Fibroblast of lung (primary cell): ENCODE measurements around the gene GRM8. TPM values are rescaled to one million over a fixed set of nuclear protein-coding genes. Genes with fewer than 3 reads are reported as not detected.

Experiments
- DNase-seq, 2 donors: peaks; one replicate each; pipeline versions ENCODE4 v3.0.0 to v3.0.0-alpha.2; 2010; ENCODE audit warnings: low read depth in 2 of 2
- H2AFZ ChIP-seq: 2 replicates; pipeline ENCODE4 v1.5.1; 2012; ENCODE audit warnings: low read length, control low read depth, inconsistent platforms
- H3K27ac ChIP-seq: 2 replicates; pipeline ENCODE4 v1.5.1; 2011; ENCODE audit warnings: low read length, control low read depth; ENCODE audit not compliant: insufficient read depth
- H3K27me3 ChIP-seq: 2 replicates; pipeline ENCODE4 v1.5.1; 2011; ENCODE audit warnings: mild to moderate bottlenecking, low read length; ENCODE audit not compliant: control insufficient read depth, insufficient read depth
- H3K36me3 ChIP-seq: 2 replicates; pipeline ENCODE4 v1.5.1; 2011; ENCODE audit warnings: low read length; ENCODE audit not compliant: control insufficient read depth, insufficient read depth
- H3K4me1 ChIP-seq: 2 replicates; pipeline ENCODE4 v1.5.1; 2011; ENCODE audit warnings: low read length; ENCODE audit not compliant: control insufficient read depth, insufficient read depth; ENCODE audit errors: extremely low read depth
- H3K4me2 ChIP-seq: 2 replicates; pipeline ENCODE4 v1.5.1; 2011; ENCODE audit warnings: low read length, control low read depth; ENCODE audit not compliant: insufficient read depth; ENCODE audit errors: extremely low read depth
- H3K4me3 ChIP-seq, 4 experiments: fragments of 200-600 bp in 1 of 4; sonication (generic) in 1 of 4; replicated peaks in 1 of 4; 2 replicates each; pipeline ENCODE4 v1.5.1; 2011 to 2016; ENCODE audit warnings: low read length in 4 of 4, low read depth in 3 of 4, mild to moderate bottlenecking in 3 of 4, control low read depth in 2 of 4, inconsistent platforms in 1 of 4, mixed read lengths in 1 of 4; ENCODE audit not compliant: insufficient read depth in 1 of 4; ENCODE audit errors: control extremely low read depth in 1 of 4
- H3K79me2 ChIP-seq: 2 replicates; pipeline ENCODE4 v1.5.1; 2012; ENCODE audit warnings: mild to moderate bottlenecking, low read length, inconsistent platforms; ENCODE audit not compliant: control insufficient read depth, insufficient read depth
- H3K9ac ChIP-seq: 2 replicates; pipeline ENCODE4 v1.5.1; 2011; ENCODE audit warnings: mild to moderate bottlenecking, low read length, control low read depth; ENCODE audit not compliant: insufficient read depth
- H3K9me3 ChIP-seq: 2 replicates; pipeline ENCODE4 v1.5.1; 2012; ENCODE audit warnings: low read depth, low read length; ENCODE audit not compliant: control insufficient read depth, insufficient read depth
- H4K20me1 ChIP-seq: 2 replicates; pipeline ENCODE4 v1.5.1; 2011; ENCODE audit warnings: low read length; ENCODE audit not compliant: control insufficient read depth, insufficient read depth; ENCODE audit errors: extremely low read depth
- EZH2 ChIP-seq: IDR thresholded peaks from 2 replicates; pipeline ENCODE4 v1.5.1; 2012; ENCODE audit warnings: low read length, control low read depth, mild to moderate bottlenecking; ENCODE audit errors: missing control alignments
- polyA plus RNA-seq, 2 donors: library from polyadenylated mRNA; depleted of rRNA in 1 of 2; stranded (reverse) in 1 of 2; unstranded in 1 of 2; fragments of >200 nt; gene quantifications; 2 replicates each; pipeline ENCODE4 v1.2.1, GENCODE V29; 2011 to 2012; ENCODE audit warnings: missing spikeins in 1 of 2
- total RNA-seq: library from RNA; depleted of rRNA; stranded (reverse); fragments of >200 nt; gene quantifications from 2 replicates; pipeline ENCODE4 v1.2.1, GENCODE V29; 2014
- TF ChIP-seq, protein P1 (sequence below), 2 donors: IDR thresholded peaks in 1 of 2; conservative IDR thresholded peaks in 1 of 2; 1 replicate in 1 of 2; 2 replicates in 1 of 2; pipeline ENCODE4 v1.5.1; 2011 to 2012; ENCODE audit warnings: low read length in 2 of 2, control low read depth in 1 of 2, inconsistent platforms in 1 of 2, low read depth in 1 of 2, mild to moderate bottlenecking in 1 of 2

The GRM8 gene
- total and polyA plus RNA-seq, 2 donors (not counting 1 experiment from before 2014, with no cell fraction given), result not detected

DNA sequence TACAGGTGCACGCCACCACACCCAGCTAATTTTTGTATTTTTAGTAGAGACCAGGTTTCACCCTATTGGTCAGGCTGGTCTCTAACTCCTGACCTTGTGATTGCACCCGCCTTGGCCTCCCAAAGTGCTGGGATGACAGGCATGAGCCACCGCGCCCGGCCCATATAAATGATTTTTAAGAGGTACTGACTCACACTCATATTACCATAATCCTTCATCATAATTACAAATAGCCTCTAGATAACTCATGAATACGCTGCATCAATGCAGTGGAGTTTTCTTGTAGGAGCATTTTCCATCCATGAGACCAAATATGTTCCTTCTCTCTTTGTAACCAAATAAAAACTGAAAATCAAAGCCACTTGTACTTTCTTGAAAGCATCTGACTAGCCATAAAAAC is 193.3 kb downstream of the GRM8 start:
- H3K4me2 ChIP-seq, result no peak overlapping the region
- no peak overlapping the region for H3K9ac ChIP-seq
- H3K4me3 ChIP-seq, result no peak overlapping the region
- H3K27ac ChIP-seq, result no peak overlapping the region
- no peaks in the 10 kb centered on the region for H3K9me3 ChIP-seq
- no peak for TF ChIP-seq EZH2
- TF ChIP-seq, protein P1, sequence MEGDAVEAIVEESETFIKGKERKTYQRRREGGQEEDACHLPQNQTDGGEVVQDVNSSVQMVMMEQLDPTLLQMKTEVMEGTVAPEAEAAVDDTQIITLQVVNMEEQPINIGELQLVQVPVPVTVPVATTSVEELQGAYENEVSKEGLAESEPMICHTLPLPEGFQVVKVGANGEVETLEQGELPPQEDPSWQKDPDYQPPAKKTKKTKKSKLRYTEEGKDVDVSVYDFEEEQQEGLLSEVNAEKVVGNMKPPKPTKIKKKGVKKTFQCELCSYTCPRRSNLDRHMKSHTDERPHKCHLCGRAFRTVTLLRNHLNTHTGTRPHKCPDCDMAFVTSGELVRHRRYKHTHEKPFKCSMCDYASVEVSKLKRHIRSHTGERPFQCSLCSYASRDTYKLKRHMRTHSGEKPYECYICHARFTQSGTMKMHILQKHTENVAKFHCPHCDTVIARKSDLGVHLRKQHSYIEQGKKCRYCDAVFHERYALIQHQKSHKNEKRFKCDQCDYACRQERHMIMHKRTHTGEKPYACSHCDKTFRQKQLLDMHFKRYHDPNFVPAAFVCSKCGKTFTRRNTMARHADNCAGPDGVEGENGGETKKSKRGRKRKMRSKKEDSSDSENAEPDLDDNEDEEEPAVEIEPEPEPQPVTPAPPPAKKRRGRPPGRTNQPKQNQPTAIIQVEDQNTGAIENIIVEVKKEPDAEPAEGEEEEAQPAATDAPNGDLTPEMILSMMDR (conservative IDR thresholded peaks at IDR 0.05 in 1 of 2, IDR thresholded peaks at IDR 0.05 in 1 of 2; ENCODE audit: low read depth in 1 of 2, low read length in 2 of 2), result no peak
- DNase-seq, result no peak
- H4K20me1 ChIP-seq, result no peaks in the 10 kb centered on the region
- no peak overlapping the region for H2AFZ ChIP-seq
- H3K27me3 ChIP-seq, result no peaks in the 10 kb centered on the region
- no peaks in the 10 kb centered on the region for H3K36me3 ChIP-seq
- no peaks in the 10 kb centered on the region for H3K79me2 ChIP-seq
- H3K4me1 ChIP-seq, result no peaks in the 10 kb centered on the region

DNA sequence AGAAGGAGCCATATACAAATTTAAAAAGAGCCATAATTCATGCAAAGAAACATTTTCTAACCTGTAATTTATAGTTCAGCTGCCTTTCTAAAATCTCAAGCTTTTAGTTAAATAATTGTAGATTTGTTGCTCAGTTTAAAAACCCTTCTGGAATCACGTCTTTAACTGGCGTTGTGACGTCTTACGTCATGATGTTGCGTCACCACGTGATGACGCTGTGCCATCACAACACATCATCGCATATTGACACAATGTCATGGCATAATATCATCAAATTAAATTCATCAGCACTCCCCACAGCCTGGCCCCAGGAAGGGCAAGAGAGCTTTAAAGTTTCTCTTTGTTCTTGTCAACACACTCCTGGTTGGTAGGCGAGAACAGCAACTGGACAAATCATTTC is 194.8 kb downstream of the GRM8 start:
- no peak for TF ChIP-seq EZH2
- TF ChIP-seq, protein P1 (conservative IDR thresholded peaks at IDR 0.05 in 1 of 2, IDR thresholded peaks at IDR 0.05 in 1 of 2; ENCODE audit: low read depth in 1 of 2, low read length in 2 of 2), result no peak
- H3K36me3 ChIP-seq, result no peaks in the 10 kb centered on the region
- no peaks in the 10 kb centered on the region for H3K4me1 ChIP-seq
- no peak overlapping the region for H2AFZ ChIP-seq
- H3K9ac ChIP-seq, result no peak overlapping the region
- DNase-seq, result no peak
- no peaks in the 10 kb centered on the region for H4K20me1 ChIP-seq
- no peak overlapping the region for H3K4me3 ChIP-seq
- H3K79me2 ChIP-seq, result no peaks in the 10 kb centered on the region
- no peaks in the 10 kb centered on the region for H3K9me3 ChIP-seq
- H3K27me3 ChIP-seq, result no peaks in the 10 kb centered on the region
- no peak overlapping the region for H3K4me2 ChIP-seq
- no peak overlapping the region for H3K27ac ChIP-seq

DNA sequence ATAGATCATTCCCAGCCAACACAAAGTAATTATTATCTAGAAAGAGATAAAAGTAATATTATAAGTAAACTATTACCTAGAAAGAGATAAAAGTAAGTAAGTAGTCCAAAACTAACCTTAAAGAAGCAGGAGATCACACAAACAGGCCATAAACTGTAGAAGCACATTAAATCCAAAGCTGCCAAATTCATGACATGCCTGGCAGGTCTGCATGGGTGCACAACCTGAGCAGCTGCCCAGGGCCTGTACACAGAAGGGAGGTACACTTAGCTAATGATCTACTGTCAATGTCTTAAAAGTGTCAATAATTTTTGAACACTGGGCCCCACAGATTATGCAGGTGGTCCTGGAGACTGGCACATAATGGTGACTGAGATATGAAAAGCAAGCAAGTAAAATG is 196.5 kb downstream of the GRM8 start:
- no peak overlapping the region for H3K4me2 ChIP-seq
- no peak for DNase-seq
- no peak for TF ChIP-seq EZH2
- TF ChIP-seq, protein P1 (conservative IDR thresholded peaks at IDR 0.05 in 1 of 2, IDR thresholded peaks at IDR 0.05 in 1 of 2; ENCODE audit: low read depth in 1 of 2, low read length in 2 of 2), result no peak
- no peak overlapping the region for H3K9ac ChIP-seq
- H3K27me3 ChIP-seq, result no peaks in the 10 kb centered on the region
- no peak overlapping the region for H2AFZ ChIP-seq
- no peaks in the 10 kb centered on the region for H4K20me1 ChIP-seq
- H3K9me3 ChIP-seq, result no peaks in the 10 kb centered on the region
- H3K4me1 ChIP-seq, result no peaks in the 10 kb centered on the region
- no peaks in the 10 kb centered on the region for H3K36me3 ChIP-seq
- no peaks in the 10 kb centered on the region for H3K79me2 ChIP-seq
- H3K4me3 ChIP-seq, result no peak overlapping the region
- H3K27ac ChIP-seq, result no peak overlapping the region
